Calu3 (cell line): ENCODE data around the gene PPP1R16B. TPM values are rescaled to one million over a fixed set of nuclear protein-coding genes. Genes with fewer than 3 reads are reported as not detected.
A peak's percentile ranks its signal among the peaks of the same experiment; 100 is the strongest.

ENCODE experiments used
- BruUV-seq: library from RNA; stranded (reverse); fragments of 400-500 nt; replicated peaks from 2 replicates; lab custom pipeline; 2021; lab: Mats Ljungman, UMichigan
- CTCF ChIA-PET: fragments of 300-600 bp; sonication (Branson Sonifier 250); formaldehyde crosslinking; loops from one replicate; lab custom pipeline; 2022; ENCODE audit warnings: antibody characterized with exemption; lab: Charles Lee
- DNase-seq: peaks from one replicate; pipeline ENCODE4 v3.0.0; 2022
- H3K27ac Mint-ChIP-seq: one replicate; pipeline ENCODE4 v1.8.0; 2022; ENCODE audit warnings: mixed read lengths; ENCODE audit not compliant: unreplicated experiment
- H3K27me3 Mint-ChIP-seq: one replicate; pipeline ENCODE4 v1.8.0; 2022; ENCODE audit warnings: mixed read lengths; ENCODE audit not compliant: unreplicated experiment
- H3K36me3 Mint-ChIP-seq: one replicate; pipeline ENCODE4 v1.8.0; 2022; ENCODE audit warnings: mild to moderate bottlenecking, moderate library complexity, mixed read lengths; ENCODE audit not compliant: insufficient read depth, unreplicated experiment
- H3K4me1 Mint-ChIP-seq: one replicate; pipeline ENCODE4 v1.8.0; 2022; ENCODE audit warnings: mild to moderate bottlenecking, low read depth, mixed read lengths; ENCODE audit not compliant: unreplicated experiment
- H3K4me3 Mint-ChIP-seq: one replicate; pipeline ENCODE4 v1.8.0; 2022; ENCODE audit warnings: mild to moderate bottlenecking, low read depth, moderate library complexity, mixed read lengths; ENCODE audit not compliant: unreplicated experiment
- H3K9me3 Mint-ChIP-seq: one replicate; pipeline ENCODE4 v1.8.0; 2022; ENCODE audit warnings: low read depth, mixed read lengths; ENCODE audit not compliant: unreplicated experiment
- CTCF ChIP-seq: fragments of 200-600 bp; IDR thresholded peaks from one replicate; pipeline ENCODE4 v1.8.0; 2022; ENCODE audit warnings: antibody characterized with exemption; ENCODE audit not compliant: unreplicated experiment
- intact Hi-C: fragments of 100-400 bp; cut with micrococcal nuclease; formaldehyde crosslinking; loops from one replicate; pipeline ENCODE4 v1.10.0; 2022; ENCODE audit not compliant: unreplicated experiment
- total RNA-seq: library from RNA; stranded (reverse); gene quantifications from 2 replicates; pipeline ENCODE4 v1.2.3, GENCODE V29; 2022

PPP1R16B gene
- total RNA-seq, 1 experiment from 2014 or later: not detected

GRCh38 chr20:38927902-38928578, 122.5 kb downstream of the PPP1R16B start:
- Mint-ChIP-seq H3K4me1 (peaks cover 51% of the 10 kb centered on the region), H3K27ac (peak overlapping the region; percentile 75), H3K9me3 (peaks cover 3% of the 10 kb centered on the region), H3K4me3 (peak overlapping the region; percentile 78), H3K27me3 (no peaks in the 10 kb centered on the region), H3K36me3 (peaks cover 48% of the 10 kb centered on the region)
- BruUV-seq: no TSS peak
- peak; percentile 66 for DNase-seq
- TF ChIP-seq CTCF: no peak
- CTCF ChIA-PET: interaction anchor here (0.7 to 2.3 kb wide), 3 partner anchors 35 to 107 kb away, joined by 3 to 10 read pairs (median 4); partner anchors contain the start of gene DHX35
- intact Hi-C loops: no loop called here

- Mint-ChIP-seq H3K27me3 (no peaks in the 10 kb centered on the region), H3K4me1 (peaks cover 62% of the 10 kb centered on the region)
- TF ChIP-seq CTCF: no peak
These were observed 124.7 kb downstream of the PPP1R16B start for GRCh38 chr20:38930242-38930569.

DNA sequence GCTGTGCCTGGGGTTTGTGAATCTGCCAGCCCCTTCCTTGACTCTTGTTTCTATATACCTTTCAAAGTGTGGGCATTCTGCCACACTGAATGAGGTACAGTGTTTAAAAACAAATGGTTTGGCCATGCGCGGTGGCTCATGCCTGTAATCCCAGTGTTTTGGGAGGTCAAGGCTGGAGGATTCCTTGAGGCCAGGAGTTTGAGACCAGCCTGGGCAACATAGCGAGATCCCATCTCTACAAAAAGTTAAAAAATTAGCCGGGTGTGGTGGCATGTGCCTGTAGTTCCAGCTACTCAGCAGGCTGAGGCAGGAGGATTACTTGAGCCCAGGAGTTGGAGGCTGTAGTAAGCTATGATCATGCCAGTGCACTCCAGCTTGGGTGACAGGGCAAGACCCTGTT, 126.5 kb downstream of the PPP1R16B start:
- Mint-ChIP-seq H3K27ac (no peak overlapping the region), H3K27me3 (no peaks in the 10 kb centered on the region), H3K9me3 (no peaks in the 10 kb centered on the region), H3K4me3 (no peak overlapping the region), H3K36me3 (peaks cover 51% of the 10 kb centered on the region), H3K4me1 (peaks cover 80% of the 10 kb centered on the region)
- DNase-seq: no peak
- intact Hi-C loops: no loop called here
- CTCF ChIA-PET: interaction anchor here (0.8 to 1.6 kb wide), 4 partner anchors 10 to 118 kb away, joined by 3 to 5 read pairs (median 4); partner anchors contain the start of gene DHX35
- BruUV-seq: no TSS peak
- TF ChIP-seq CTCF: no peak

More at GRCh38 chr20:38930242-38930569, 124.7 kb downstream of the PPP1R16B start:
- intact Hi-C loops: no loop called here
- Mint-ChIP-seq H3K27ac (no peak overlapping the region), H3K9me3 (no peaks in the 10 kb centered on the region), H3K36me3 (peaks cover 60% of the 10 kb centered on the region), H3K4me3 (no peak overlapping the region)
- DNase-seq: no peak
- BruUV-seq: no TSS peak
- CTCF ChIA-PET: interaction anchor here (0.7 to 1.3 kb wide), 2 partner anchors 20 to 139 kb away, joined by 3 to 4 read pairs; no protein-coding TSS in a partner anchor

DNA sequence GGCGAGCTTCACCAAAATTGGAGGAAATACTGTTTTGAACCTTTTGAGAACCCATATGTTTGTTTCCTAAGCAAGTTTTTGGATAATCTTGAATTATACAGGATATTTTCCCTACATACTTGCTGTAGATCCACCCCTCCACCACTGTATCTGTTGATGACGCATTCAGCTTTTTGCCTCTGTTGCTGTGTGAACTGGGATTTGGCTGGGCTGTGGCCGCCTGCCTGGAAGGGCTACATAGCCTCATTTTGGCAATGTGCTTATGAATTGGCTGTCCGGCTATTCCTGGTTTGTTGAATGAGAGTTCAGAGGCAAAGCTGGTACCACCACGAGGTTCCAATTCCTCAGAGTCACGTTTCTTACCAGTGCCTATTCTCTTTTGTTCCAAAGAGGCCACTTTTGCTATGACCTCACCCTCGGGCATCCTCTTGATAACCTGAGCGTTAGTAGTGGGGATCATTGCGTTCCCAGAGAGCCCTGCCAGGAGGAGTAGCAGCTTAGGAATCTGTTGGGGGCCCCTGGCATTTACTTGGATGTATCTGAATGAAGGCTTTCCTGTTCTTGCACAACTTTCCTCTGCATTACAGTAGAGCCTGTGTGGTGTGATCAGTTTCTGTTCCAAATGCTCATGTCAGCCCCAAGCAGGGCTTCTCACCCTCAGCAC, 127.1 kb downstream of the PPP1R16B start:
- no peak for DNase-seq
- Mint-ChIP-seq H3K4me3 (peak overlapping the region; percentile 47), H3K4me1 (peaks cover 86% of the 10 kb centered on the region), H3K9me3 (no peaks in the 10 kb centered on the region), H3K27ac (peak overlapping the region; percentile 54), H3K27me3 (no peaks in the 10 kb centered on the region), H3K36me3 (peaks cover 45% of the 10 kb centered on the region)
- intact Hi-C loops: no loop called here
- TF ChIP-seq CTCF: no peak
- CTCF ChIA-PET: interaction anchor here (0.8 to 1.6 kb wide), 4 partner anchors 9 to 117 kb away, joined by 3 to 5 read pairs (median 4); partner anchors contain the start of gene DHX35
- no TSS peak for BruUV-seq
